Heart left ventricle (tissue), 13 donors: Measurements from ENCODE around the gene COL20A1.

Source experiments
- POLR2A ChIP-seq, 2 donors: fragments of 450-650 bp; IDR thresholded peaks; one replicate each; pipeline ENCODE4 v1.6.1; 2017; ENCODE audit warnings: antibody characterized with exemption in 2 of 2, mild to moderate bottlenecking in 2 of 2, moderate library complexity in 2 of 2
- TF ChIP-seq, protein P1 (sequence below), 12 donors: fragments of 200-600 bp; sonication (generic) in 4 of 12; IDR thresholded peaks; one replicate each; pipeline versions ENCODE4 v1.5.0 to v1.8.0; 2018 to 2022; ENCODE audit warnings: antibody characterized with exemption in 12 of 12, mild to moderate bottlenecking in 5 of 12
- donor health status: ischemic (EF 13 %, LVEDD 7.1; RV severe dilation, severe dysfunction).
- donor health status: DM: no; HTN: yes; CAD: no.
- donor health status: DM: no; HTN: no; CAD: no.
- donor health status: ischemic (EF 25% LVEDD 6.9; RV normal size, moderate dysfunction).
- donor health status: ischemic (EF 25% LVEDD 5.7; RV mildly dilated, moderate dysfunction).
- donor health status: ischemic (EF 35%, LVEDD 5.7; RV mildly dilated, moderate dysfunction).
- donor health status: nonischemic (EF 11% LVEDD 7.7; RV severe dilation, severe dysfunction).
- donor health status: DM: yes; HTN: yes; CAD: no.
- donor health status: PGD.
- donor health status: ischemic (EF 29% LVEDD 5.4; RV normal size, mild dysfunction).
- donor health status: nonischemic (EF 23%, LVEDD 6.1; RV moderate dilation, normal function).

- TF ChIP-seq, protein P1, sequence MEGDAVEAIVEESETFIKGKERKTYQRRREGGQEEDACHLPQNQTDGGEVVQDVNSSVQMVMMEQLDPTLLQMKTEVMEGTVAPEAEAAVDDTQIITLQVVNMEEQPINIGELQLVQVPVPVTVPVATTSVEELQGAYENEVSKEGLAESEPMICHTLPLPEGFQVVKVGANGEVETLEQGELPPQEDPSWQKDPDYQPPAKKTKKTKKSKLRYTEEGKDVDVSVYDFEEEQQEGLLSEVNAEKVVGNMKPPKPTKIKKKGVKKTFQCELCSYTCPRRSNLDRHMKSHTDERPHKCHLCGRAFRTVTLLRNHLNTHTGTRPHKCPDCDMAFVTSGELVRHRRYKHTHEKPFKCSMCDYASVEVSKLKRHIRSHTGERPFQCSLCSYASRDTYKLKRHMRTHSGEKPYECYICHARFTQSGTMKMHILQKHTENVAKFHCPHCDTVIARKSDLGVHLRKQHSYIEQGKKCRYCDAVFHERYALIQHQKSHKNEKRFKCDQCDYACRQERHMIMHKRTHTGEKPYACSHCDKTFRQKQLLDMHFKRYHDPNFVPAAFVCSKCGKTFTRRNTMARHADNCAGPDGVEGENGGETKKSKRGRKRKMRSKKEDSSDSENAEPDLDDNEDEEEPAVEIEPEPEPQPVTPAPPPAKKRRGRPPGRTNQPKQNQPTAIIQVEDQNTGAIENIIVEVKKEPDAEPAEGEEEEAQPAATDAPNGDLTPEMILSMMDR (IDR thresholded peaks at IDR 0.05): no peak
- no peak for TF ChIP-seq POLR2A (IDR thresholded peaks at IDR 0.05)
These were observed 25.6 kb downstream of the COL20A1 start for GRCh38 chr20:63318391-63319163.
